SJSA1 (cell line): ENCODE results near the gene DNM3. TPM values are rescaled to one million over a fixed set of nuclear protein-coding genes. Genes with fewer than 3 reads are reported as not detected.
"Not testable (repeated sequence)": the region's sequence is repeated elsewhere in the genome, so short reads cannot be mapped to it uniquely, and the experiment has no call there.

Experiments used
- DNase-seq, 2 experiments: peaks; one replicate each; pipeline ENCODE4 v3.0.0-alpha.2; 2015 to 2020; ENCODE audit warnings: low spot score in 2 of 2, low read depth in 1 of 2
- H3K27ac ChIP-seq: fragments of 250-450 bp; sonication (Bioruptor Pico); 2 replicates; pipeline ENCODE4 v1.5.1; 2020; ENCODE audit warnings: mild to moderate bottlenecking, moderate library complexity
- H3K27me3 ChIP-seq: fragments of 250-450 bp; sonication (Bioruptor Pico); replicated peaks from 2 replicates; pipeline ENCODE4 v1.5.1; 2020; ENCODE audit warnings: mild to moderate bottlenecking, moderate library complexity
- H3K36me3 ChIP-seq: fragments of 250-450 bp; sonication (Bioruptor Pico); 2 replicates; pipeline ENCODE4 v1.5.1; 2020; ENCODE audit warnings: mild to moderate bottlenecking
- H3K4me1 ChIP-seq: fragments of 250-450 bp; sonication (Bioruptor Pico); replicated peaks from 2 replicates; pipeline ENCODE4 v1.6.1; 2021; ENCODE audit warnings: mild to moderate bottlenecking
- H3K4me3 ChIP-seq: fragments of 250-450 bp; sonication (Bioruptor Pico); 2 replicates; pipeline ENCODE4 v1.5.1; 2020; ENCODE audit warnings: mild to moderate bottlenecking
- H3K9me3 ChIP-seq: fragments of 250-450 bp; sonication (Bioruptor Pico); replicated peaks from 2 replicates; pipeline ENCODE4 v1.5.1; 2020; ENCODE audit warnings: mild to moderate bottlenecking
- total RNA-seq: library from RNA; depleted of rRNA; stranded (reverse); fragments of >200 nt; shearing (Covaris generic); gene quantifications from 2 replicates; pipeline ENCODE4 v1.2.3, GENCODE V29; 2014

Gene DNM3
- total RNA-seq, 1 experiment from 2014 or later, result 1.7 TPM

GRCh38 chr1:172411791-172412338, 570.6 kb downstream of the DNM3 start:
- DNase-seq, result no peak
- H3K27ac ChIP-seq, result no peak overlapping the region
- H3K4me1 ChIP-seq, result no peaks in the 10 kb centered on the region
- H3K27me3 ChIP-seq, result no peaks in the 10 kb centered on the region
- no peak overlapping the region for H3K4me3 ChIP-seq
- H3K9me3 ChIP-seq, result no peaks in the 10 kb centered on the region
- no peaks in the 10 kb centered on the region for H3K36me3 ChIP-seq

- no peak overlapping the region for H3K27ac ChIP-seq
- no peaks in the 10 kb centered on the region for H3K36me3 ChIP-seq
- H3K9me3 ChIP-seq, result no peaks in the 10 kb centered on the region
- H3K4me1 ChIP-seq, result no peaks in the 10 kb centered on the region
- DNase-seq, result no peak
- H3K27me3 ChIP-seq, result no peaks in the 10 kb centered on the region
- no peak overlapping the region for H3K4me3 ChIP-seq
These were observed 573.0 kb downstream of the DNM3 start for GRCh38 chr1:172414331-172414730.

- no peak for DNase-seq
- no peaks in the 10 kb centered on the region for H3K27me3 ChIP-seq
These were observed 575.3 kb downstream of the DNM3 start for GRCh38 chr1:172416496-172417035.

GRCh38 chr1:172417557-172417956, 576.3 kb downstream of the DNM3 start:
- no peak for DNase-seq
- Histone ChIP-seq H3K4me1 (no peaks in the 10 kb centered on the region), H3K9me3 (no peaks in the 10 kb centered on the region), H3K4me3 (no peak overlapping the region), H3K27me3 (no peaks in the 10 kb centered on the region), H3K27ac (no peak overlapping the region), H3K36me3 (no peaks in the 10 kb centered on the region)

More at GRCh38 chr1:172416496-172417035, 575.3 kb downstream of the DNM3 start:
- no peak overlapping the region for H3K27ac ChIP-seq
- H3K36me3 ChIP-seq, result no peaks in the 10 kb centered on the region
- H3K4me1 ChIP-seq, result no peaks in the 10 kb centered on the region
- no peak overlapping the region for H3K4me3 ChIP-seq
- H3K9me3 ChIP-seq, result no peaks in the 10 kb centered on the region

- Histone ChIP-seq H3K4me3 (no peak within 1 kb of the TSS), H3K9me3 (no peaks in the 10 kb centered on the region), H3K36me3 (no peaks in the 10 kb centered on the region), H3K4me1 (no peaks in the 10 kb centered on the region), H3K27me3 (no peaks in the 10 kb centered on the region), H3K27ac (no peak within 1 kb of the TSS)
- no peak for DNase-seq
These were observed 579.1 kb downstream of the DNM3 start, which contains the start of gene C1orf105 for GRCh38 chr1:172420385-172420784. TSS of gene C1orf105 (plus strand) at chr1:172420685. CDS start at chr1:172420886, 201 bp downstream.

- H3K4me1 ChIP-seq, result no peaks in the 10 kb centered on the region
- H3K27me3 ChIP-seq, result no peaks in the 10 kb centered on the region
- DNase-seq, result no peak
- no peaks in the 10 kb centered on the region for H3K9me3 ChIP-seq
- no peak overlapping the region for H3K4me3 ChIP-seq
- H3K27ac ChIP-seq, result no peak overlapping the region
- H3K36me3 ChIP-seq, result no peaks in the 10 kb centered on the region
These were observed 580.8 kb downstream of the DNM3 start for GRCh38 chr1:172421974-172422604.

- no peaks in the 10 kb centered on the region for H3K36me3 ChIP-seq
- no peaks in the 10 kb centered on the region for H3K27me3 ChIP-seq
- H3K9me3 ChIP-seq, result no peaks in the 10 kb centered on the region
- DNase-seq, result no peak
- H3K4me1 ChIP-seq, result no peaks in the 10 kb centered on the region
- no peak overlapping the region for H3K4me3 ChIP-seq
- H3K27ac ChIP-seq, result no peak overlapping the region
These were observed 582.0 kb downstream of the DNM3 start for GRCh38 chr1:172423336-172423735.

- no peak for DNase-seq
- Histone ChIP-seq H3K36me3 (no peaks in the 10 kb centered on the region), H3K27ac (no peak overlapping the region), H3K9me3 (no peaks in the 10 kb centered on the region), H3K4me1 (no peaks in the 10 kb centered on the region), H3K27me3 (no peaks in the 10 kb centered on the region), H3K4me3 (no peak overlapping the region)
These were observed 584.0 kb downstream of the DNM3 start for GRCh38 chr1:172425339-172425738.

GRCh38 chr1:172427191-172427590, 585.9 kb downstream of the DNM3 start:
- no peak overlapping the region for H3K27ac ChIP-seq
- no peaks in the 10 kb centered on the region for H3K27me3 ChIP-seq
- H3K4me3 ChIP-seq, result no peak overlapping the region
- H3K9me3 ChIP-seq, result no peaks in the 10 kb centered on the region
- no peaks in the 10 kb centered on the region for H3K4me1 ChIP-seq
- no peaks in the 10 kb centered on the region for H3K36me3 ChIP-seq
- DNase-seq, result no peak

- Histone ChIP-seq H3K4me1 (no peaks in the 10 kb centered on the region), H3K9me3 (no peaks in the 10 kb centered on the region), H3K27me3 (no peaks in the 10 kb centered on the region), H3K4me3 (no peak overlapping the region), H3K36me3 (no peaks in the 10 kb centered on the region), H3K27ac (no peak overlapping the region)
- peak in 1 of 2 experiments; percentile 41 for DNase-seq
These were observed 588.2 kb downstream of the DNM3 start for GRCh38 chr1:172429331-172430127.

GRCh38 chr1:172430128-172430454, 588.8 kb downstream of the DNM3 start:
- Histone ChIP-seq H3K4me3 (no peak overlapping the region), H3K27ac (no peak overlapping the region), H3K36me3 (no peaks in the 10 kb centered on the region), H3K27me3 (no peaks in the 10 kb centered on the region), H3K9me3 (no peaks in the 10 kb centered on the region), H3K4me1 (no peaks in the 10 kb centered on the region)
- DNase-seq, result no peak

GRCh38 chr1:172431204-172431603, 589.9 kb downstream of the DNM3 start:
- no peak overlapping the region for H3K4me3 ChIP-seq
- no peaks in the 10 kb centered on the region for H3K36me3 ChIP-seq
- no peaks in the 10 kb centered on the region for H3K4me1 ChIP-seq
- DNase-seq, result no peak
- H3K9me3 ChIP-seq, result no peaks in the 10 kb centered on the region
- H3K27me3 ChIP-seq, result no peaks in the 10 kb centered on the region
- no peak overlapping the region for H3K27ac ChIP-seq

GRCh38 chr1:172431721-172432192, 590.5 kb downstream of the DNM3 start:
- H3K9me3 ChIP-seq, result no peaks in the 10 kb centered on the region
- H3K4me3 ChIP-seq, result no peak overlapping the region
- no peaks in the 10 kb centered on the region for H3K36me3 ChIP-seq
- no peaks in the 10 kb centered on the region for H3K27me3 ChIP-seq
- H3K27ac ChIP-seq, result no peak overlapping the region
- H3K4me1 ChIP-seq, result no peaks in the 10 kb centered on the region
- DNase-seq, result no peak

- DNase-seq, H3K4me1 ChIP-seq, H3K9me3 ChIP-seq, H3K27me3 ChIP-seq, H3K4me3 ChIP-seq, H3K27ac ChIP-seq: not testable (repeated sequence)
- peaks cover 11% of the 10 kb centered on the region; the same call in 1 of the 2 replicates for H3K36me3 ChIP-seq
These were observed 595.9 kb downstream of the DNM3 start for GRCh38 chr1:172437183-172437582.
